ENCODE results near the gene ARHGAP15.

- TF ChIP-seq POLR2AphosphoS5 (IDR thresholded peaks at IDR 0.05; ENCODE audit: insufficient read depth in 1 of 2, low read depth in 1 of 2): no peak
- TF ChIP-seq CTCF (IDR thresholded peaks at IDR 0.05): no peak
Measured at GRCh38 chr2:143793381-143793780, 664.2 kb downstream of the ARHGAP15 start.

Data from vagina (tissue), 2 donors.